Right hindlimb (tissue), 1 donor: Measurements from ENCODE around the gene PMAIP1.
A peak's percentile ranks its signal among the peaks of the same experiment; 100 is the strongest.
"Not testable (repeated sequence)": the region's sequence is repeated elsewhere in the genome, so short reads cannot be mapped to it uniquely, and the experiment has no call there.

Experiments
- DNase-seq: peaks from one replicate; pipeline ENCODE4 v3.0.0-alpha.2; 2018

The PMAIP1 gene

DNA sequence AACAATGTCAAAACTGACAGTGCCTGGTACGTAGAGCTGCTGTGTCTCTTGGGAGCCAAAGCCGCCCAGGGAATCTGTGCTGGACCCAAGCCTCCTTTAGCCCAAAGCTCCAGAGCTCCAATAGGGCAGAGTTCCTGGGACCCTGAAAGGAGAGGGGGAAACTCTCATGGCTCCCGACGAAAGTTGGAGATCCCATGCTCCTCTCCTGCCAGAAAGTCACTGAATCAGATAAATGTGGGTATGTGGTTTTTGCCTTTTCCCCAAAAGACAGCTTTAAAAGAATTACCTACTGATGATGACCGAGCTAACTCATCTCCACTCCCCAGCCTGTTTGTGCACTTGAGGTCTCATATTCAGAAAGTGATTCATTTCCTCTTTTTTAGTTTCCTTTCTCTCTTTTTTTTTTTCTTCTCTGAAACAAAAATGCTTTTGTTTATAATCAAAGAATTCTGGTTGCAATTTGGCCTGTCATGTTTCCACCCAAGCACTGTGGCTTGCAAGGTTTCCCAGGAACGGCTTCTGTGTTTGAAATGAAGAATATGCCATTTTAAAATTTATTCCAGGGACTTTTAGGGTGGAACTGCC, 14.1 kb upstream of the PMAIP1 start:
- no peak for DNase-seq

DNA sequence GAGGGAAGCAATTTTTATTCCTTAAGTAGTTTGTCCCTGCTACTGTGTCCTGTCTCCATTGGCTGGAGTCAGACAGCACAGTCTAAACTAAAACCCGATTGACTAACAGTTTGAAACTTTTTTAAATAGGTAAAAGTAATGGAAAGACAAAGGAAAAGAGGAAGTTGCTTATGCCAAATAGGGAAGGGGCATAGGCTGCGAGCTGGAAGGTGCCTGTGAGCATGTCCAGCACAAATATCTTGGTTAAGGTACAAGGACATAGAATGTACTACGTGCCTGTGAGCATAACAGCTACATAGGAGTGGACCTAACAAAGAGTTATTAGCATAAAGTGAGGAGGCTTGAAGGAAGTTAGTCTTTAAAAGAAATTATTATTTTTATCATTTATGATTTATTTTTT, 13.4 kb upstream of the PMAIP1 start:
- not testable (repeated sequence) for DNase-seq

DNA sequence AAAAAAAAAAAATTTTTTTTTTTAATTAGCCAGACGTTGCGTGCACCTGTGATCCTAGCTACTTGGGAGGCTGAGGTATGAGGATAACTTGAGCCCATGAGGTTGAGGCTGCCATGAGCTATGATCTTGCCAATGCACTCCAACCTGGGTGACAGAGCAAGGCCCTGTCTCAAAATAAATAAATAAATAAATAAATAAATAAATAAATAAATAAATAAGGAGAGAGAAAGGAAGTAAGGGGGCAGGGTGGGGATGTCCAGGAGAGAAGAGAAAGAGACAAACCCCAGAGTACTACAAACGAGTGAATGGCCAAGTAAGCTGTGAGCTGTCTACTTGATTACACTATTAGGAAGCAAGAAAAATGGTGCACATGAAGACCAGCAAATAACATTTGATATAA, 7.7 kb upstream of the PMAIP1 start:
- no peak for DNase-seq

DNA sequence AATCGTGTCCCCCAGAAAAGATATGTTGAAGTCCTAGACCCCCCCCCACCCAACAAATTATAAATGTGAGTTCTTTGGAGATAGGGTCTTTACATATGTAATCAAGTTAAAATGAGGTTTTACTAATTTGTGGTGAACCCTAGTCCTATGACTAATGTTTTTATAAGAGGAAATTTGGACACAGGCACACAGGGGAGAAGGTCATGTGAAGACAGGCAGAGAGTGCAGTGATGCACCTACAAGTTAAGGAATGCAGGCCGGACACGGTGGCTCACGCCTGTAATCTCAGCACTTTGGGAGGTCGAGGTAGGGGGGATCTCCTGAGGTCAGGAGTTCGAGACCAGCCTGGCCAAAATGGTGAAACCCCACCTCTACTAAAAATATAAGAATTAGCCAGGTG, 5.8 kb upstream of the PMAIP1 start:
- no peak for DNase-seq

DNA sequence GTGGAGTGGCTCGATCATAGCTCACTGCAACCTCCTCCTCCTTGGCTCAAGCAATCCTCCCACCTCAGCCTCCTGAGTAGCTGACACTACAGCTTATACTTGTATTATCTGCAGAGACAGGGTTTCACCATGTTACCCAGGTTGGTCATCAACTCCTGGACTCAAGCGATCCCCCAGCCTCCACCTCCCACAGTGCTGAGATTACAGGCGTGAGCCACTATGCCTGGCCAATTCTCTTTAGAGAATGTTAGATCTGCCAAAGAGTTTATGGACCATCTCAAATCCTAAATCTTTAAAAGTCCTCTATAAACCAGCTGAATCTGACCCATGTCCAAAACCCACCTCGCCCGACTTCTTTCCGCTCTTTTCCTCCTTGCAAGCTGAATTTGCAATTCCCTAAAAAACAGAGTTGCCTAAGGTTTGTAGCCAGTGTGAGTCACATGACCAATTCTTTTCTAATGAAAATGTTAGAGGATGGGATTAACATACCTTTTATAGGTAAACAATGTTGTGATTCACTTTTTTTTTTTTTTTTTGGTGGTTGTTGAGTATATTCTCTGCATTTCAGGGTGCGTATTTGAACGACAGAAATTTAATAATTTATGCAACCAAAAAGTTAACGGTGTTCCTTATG, 2.4 kb upstream of the PMAIP1 start:
- DNase-seq = no peak

GRCh38 chr18:59898093-59898492, 1.7 kb upstream of the PMAIP1 start:
- DNase-seq = no peak

GRCh38 chr18:59898609-59899297, 1.0 kb upstream of the PMAIP1 start:
- DNase-seq = peak; percentile 22

DNA sequence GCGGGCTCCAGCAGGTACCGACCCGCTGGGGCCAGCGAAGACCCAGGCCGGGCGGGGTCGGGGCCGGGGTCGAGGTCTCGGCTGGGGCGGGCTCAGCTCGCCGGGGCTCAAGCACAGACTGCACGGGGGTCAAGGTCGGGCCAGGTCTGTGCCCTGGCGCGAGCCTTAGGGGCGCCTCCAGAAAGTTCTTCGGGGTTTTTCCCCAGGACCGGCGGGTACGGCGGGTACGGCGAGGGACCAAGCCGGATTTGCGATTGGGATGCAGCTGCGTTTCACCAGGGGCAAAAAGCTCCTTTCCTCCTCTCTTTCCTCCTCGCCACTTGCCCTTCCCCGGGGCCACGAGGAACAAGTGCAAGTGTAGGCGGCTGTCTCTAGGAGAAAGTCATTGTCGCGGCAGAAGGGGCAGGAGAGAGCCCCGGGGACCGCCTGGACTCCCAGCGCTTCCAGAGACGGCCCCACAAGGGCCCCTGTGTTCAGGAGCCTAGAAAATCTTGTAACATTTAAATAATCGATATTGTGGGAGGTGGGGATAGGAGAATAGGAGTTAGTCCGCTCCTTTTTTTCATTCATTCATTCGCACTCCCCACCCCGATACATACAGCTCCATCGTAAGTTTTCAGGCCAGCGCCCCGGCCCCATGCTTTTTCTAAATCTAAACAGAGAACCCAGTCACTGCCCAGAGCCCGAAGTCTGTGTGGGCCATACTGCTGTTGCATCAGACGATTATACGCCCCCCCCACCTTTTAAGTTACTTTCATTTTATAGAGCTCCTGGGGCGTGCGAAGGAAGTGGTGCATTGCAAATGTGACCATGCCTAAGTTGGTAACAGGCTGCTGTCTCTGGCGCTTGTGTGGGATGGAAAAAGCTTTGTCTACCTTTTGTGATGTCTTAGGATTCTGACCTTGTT, 679 bp downstream of the PMAIP1 start:
- DNase-seq = peak; percentile 35

DNA sequence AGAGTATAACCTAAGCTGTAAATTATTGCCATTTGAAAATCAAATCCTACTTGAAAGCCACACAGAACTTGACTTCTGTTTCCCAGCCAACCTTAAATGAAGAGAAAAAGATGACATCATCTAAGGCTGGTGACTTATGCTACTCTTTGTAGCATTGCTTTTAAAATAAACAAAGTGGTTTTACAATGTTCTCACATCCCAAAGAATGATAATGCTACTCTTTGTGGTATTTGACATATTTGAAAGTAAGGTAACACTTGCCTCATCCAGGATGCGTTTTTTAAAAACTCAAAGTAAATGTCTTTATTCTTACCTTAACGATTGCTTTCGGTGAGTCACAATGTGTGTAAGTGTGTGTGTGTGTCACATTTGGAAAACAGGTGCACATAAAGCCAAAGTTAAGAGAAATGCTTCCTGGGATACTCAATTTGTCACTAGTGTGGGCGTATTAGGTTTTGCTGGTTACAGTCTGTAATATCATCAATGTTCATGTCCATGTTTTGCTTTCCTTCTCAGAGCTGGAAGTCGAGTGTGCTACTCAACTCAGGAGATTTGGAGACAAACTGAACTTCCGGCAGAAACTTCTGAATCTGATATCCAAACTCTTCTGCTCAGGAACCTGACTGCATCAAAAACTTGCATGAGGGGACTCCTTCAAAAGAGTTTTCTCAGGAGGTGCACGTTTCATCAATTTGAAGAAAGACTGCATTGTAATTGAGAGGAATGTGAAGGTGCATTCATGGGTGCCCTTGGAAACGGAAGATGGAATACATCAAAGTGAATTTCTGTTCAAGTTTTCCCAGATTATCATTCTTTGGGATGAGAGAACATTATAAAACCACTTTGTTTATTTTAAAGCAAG, 2.6 kb downstream of the PMAIP1 start:
- DNase-seq = no peak

DNA sequence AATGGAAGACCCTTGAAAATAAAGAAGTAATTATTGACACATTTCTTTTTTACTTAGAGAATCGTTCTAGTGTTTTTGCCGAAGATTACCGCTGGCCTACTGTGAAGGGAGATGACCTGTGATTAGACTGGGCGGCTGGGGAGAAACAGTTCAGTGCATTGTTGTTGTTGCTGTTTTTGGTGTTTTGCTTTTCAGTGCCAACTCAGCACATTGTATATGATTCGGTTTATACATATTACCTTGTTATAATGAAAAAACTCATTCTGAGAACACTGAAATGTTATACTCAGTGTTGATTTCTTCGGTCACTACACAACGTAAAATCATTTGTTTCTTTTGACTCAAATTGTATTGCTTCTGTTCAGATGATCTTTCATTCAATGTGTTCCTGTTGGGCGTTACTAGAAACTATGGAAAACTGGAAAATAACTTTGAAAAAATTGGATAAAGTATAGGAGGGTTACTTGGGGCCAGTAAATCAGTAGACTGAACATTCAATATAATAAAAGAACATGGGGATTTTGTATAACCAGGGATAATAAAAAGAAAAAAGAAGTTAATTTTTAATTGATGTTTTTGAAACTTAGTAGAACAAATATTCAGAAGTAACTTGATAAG, 3.3 kb downstream of the PMAIP1 start:
- DNase-seq = no peak

- DNase-seq = no peak
Measured at GRCh38 chr18:59904011-59904601, 4.3 kb downstream of the PMAIP1 start.

GRCh38 chr18:59905686-59906091, 5.9 kb downstream of the PMAIP1 start:
- no peak for DNase-seq

DNA sequence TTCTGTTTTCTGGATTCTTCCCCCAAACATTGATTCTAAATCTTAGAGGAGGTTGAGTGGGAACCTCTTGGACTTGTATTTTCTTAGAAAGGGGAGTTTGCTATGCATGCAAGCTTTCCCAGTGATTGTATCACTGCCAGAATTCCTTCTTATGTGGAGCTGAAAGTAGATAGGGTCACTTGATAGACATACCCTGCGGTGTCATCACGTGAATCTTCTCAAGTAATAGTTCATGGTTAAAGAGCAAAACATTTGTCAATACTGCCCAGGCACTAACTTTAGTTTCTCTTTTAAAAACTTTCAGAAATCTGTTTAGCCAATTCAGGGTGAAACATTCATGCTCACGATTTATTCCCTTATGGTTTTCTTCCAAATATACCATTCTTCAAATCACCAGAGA, 6.4 kb downstream of the PMAIP1 start:
- DNase-seq = no peak

GRCh38 chr18:59907172-59907571, 7.4 kb downstream of the PMAIP1 start:
- no peak for DNase-seq

GRCh38 chr18:59907660-59908059, 7.9 kb downstream of the PMAIP1 start:
- no peak for DNase-seq

DNA sequence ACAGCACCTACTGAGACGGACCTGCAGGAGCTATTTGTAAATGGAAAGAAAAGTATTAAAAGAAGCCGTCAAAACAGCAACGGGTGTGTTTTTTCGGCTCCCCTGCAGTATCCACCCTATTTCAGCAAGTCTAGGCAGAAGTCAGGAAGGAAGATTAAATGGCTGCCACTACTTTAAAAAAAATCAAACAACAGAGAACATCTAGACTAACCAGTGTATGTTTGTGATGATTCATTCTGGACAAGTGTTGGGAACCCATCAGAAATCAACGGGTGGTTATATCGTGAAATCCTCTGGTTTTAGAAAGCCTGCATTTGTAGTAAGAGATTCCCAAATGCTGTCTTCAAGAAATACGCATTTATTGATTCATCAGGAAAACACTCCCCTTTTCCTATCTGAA, 9.0 kb downstream of the PMAIP1 start:
- no peak for DNase-seq

DNA sequence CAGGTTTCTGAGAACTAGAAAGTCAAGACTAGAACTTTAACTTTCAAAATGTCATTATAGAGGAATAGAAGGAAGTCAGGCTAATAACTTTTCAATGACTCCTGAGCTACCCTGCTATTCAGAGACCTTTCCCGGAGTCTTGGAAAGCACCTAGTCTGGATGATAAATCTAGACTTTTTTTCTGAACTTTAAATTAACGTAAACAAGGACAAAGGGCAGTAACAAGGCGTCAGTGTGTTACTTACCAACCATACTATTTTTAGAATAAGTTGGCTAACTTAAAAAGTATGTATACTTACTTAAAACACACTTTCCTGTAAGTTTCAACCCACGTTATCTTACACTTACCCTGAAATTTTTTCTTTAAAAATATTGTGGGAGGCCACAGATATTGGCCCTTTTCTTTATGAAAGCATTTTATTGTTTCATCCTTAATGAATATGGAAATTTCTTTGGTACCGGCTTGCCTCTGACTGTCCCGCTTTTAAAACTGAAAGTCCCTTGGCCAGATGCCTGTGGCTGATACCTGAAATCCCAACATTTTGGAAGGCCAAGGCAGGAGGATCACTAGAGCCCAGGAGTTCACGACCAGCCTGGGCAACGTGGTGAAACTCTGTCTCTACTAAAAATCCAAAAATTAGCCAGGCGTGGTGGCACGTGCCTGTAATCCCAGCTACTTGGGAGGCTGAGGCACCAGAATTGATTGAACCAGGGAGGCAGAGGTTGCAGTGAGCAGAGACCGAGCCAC, 9.7 kb downstream of the PMAIP1 start:
- no peak for DNase-seq

DNA sequence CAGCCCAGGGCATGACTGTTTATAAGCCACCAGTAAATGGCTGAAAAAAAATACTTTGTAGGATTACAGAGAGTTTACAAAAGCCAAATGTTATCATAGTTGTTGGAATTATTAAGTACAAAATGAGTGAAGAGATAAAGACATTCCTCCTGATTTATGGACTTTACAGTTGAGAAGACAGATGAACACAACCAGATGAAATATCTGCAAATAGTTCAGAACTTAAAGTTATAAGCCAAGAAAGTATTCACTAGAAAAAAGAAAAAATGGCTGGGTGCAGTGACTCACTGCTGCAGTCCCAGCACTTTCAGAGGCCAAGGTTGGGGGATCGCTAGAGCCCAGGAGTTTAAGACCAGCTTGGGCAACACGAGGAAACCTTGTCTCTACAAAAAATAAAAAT, 11.2 kb downstream of the PMAIP1 start:
- no peak for DNase-seq

DNA sequence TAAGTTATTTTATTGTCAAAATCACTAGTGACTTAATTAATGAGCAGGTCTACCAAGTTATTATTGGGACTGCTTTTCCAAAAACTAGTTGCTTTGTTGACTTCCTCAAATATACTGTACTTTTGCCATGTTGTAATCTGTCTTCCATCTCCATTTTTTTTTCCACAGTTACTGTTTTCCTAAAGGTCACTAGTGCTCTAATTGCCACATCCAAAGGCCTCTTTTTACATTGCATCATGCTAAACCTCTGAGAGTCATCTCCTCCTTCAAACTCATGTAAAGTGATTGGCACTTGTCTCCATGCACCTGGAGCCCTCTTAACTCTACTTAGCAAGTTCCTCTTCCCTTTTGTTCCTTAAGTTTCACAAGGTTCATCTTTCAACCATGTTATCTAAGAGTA, 11.8 kb downstream of the PMAIP1 start:
- no peak for DNase-seq

GRCh38 chr18:59912007-59912550, 12.3 kb downstream of the PMAIP1 start:
- no peak for DNase-seq

DNA sequence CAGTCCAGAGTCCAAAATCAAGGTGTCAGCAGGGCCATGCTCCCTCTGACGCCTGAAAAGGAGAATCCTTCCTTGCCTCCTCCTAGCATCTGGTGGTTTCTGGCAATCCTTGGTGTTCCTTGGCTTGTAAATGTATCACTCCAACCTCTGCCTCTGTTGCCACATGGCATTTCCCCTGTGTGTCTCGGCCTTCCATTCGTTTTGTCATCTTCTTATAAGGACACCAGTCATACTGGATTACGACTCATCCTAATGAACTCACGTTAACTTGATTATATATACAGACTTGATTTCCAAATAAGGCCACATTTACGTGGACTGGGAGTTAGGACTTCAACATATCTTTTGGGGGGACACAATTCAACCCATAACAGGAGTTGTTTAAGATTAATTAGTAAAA, 15.8 kb downstream of the PMAIP1 start:
- no peak for DNase-seq
